GM23338 (cell line): ENCODE measurements around the gene ORM1. TPM values are rescaled to one million over a fixed set of nuclear protein-coding genes. Genes with fewer than 3 reads are reported as not detected.

Experiments used
- ATAC-seq: fragments of 200-7000 bp; cut with Tn5 transposase; 3 replicates; pipeline ENCODE4 v1.9.1; 2020
- DNase-seq: peaks from one replicate; pipeline ENCODE4 v3.0.0-alpha.2; 2015; ENCODE audit warnings: low spot score
- H2AFZ ChIP-seq: fragments of 200-600 bp; sonication (generic); 2 replicates; pipeline ENCODE4 v1.8.0; 2016; ENCODE audit warnings: antibody characterized with exemption, mild to moderate bottlenecking, moderate library complexity
- H3F3A ChIP-seq: fragments of 200-600 bp; sonication (generic); replicated peaks from 2 replicates; pipeline ENCODE4 v1.8.0; 2017; ENCODE audit warnings: antibody characterized with exemption, mixed run types, low read depth
- H3K27ac ChIP-seq: fragments of 200-600 bp; sonication (generic); 2 replicates; pipeline ENCODE4 v1.6.1; 2016; ENCODE audit warnings: low read depth
- H3K27me3 ChIP-seq: fragments of 200-600 bp; sonication (generic); 2 replicates; pipeline ENCODE4 v1.8.0; 2016; ENCODE audit warnings: mild to moderate bottlenecking, mixed run types, moderate library complexity; ENCODE audit not compliant: insufficient read depth
- H3K36me3 ChIP-seq: fragments of 200-600 bp; sonication (generic); 2 replicates; pipeline ENCODE4 v1.8.0; 2016; ENCODE audit warnings: mild to moderate bottlenecking; ENCODE audit not compliant: insufficient read depth
- H3K4me1 ChIP-seq: fragments of 200-600 bp; sonication (generic); 2 replicates; pipeline ENCODE4 v1.8.0; 2016; ENCODE audit warnings: mild to moderate bottlenecking, moderate library complexity; ENCODE audit not compliant: insufficient read depth
- H3K4me2 ChIP-seq: fragments of 200-600 bp; sonication (generic); 2 replicates; pipeline ENCODE4 v1.7.1; 2017; ENCODE audit warnings: mixed run types
- H3K4me3 ChIP-seq: fragments of 200-600 bp; sonication (generic); 2 replicates; pipeline ENCODE4 v1.6.1; 2016; ENCODE audit warnings: mixed run types
- H3K79me2 ChIP-seq: fragments of 200-600 bp; sonication (generic); replicated peaks from 2 replicates; pipeline ENCODE4 v1.8.0; 2017; ENCODE audit warnings: mild to moderate bottlenecking; ENCODE audit not compliant: insufficient read depth
- H3K9me2 ChIP-seq: fragments of 200-600 bp; sonication (generic); 2 replicates; pipeline ENCODE4 v1.8.0; 2017; ENCODE audit not compliant: insufficient read depth
- H4K20me1 ChIP-seq: fragments of 200-600 bp; sonication (generic); replicated peaks from 2 replicates; pipeline ENCODE4 v1.8.0; 2017; ENCODE audit warnings: mild to moderate bottlenecking; ENCODE audit not compliant: insufficient read depth
- H3K27ac Mint-ChIP-seq: 2 replicates; pipeline ENCODE4 v1.8.0; 2020; ENCODE audit warnings: inconsistent platforms, mild to moderate bottlenecking, moderate library complexity, mixed read lengths
- H3K27me3 Mint-ChIP-seq: 3 replicates; pipeline ENCODE4 v1.8.0; 2022; ENCODE audit warnings: low read depth, mild to moderate bottlenecking, moderate library complexity, mixed read lengths, inconsistent platforms; ENCODE audit not compliant: insufficient read depth, poor library complexity
- H3K36me3 Mint-ChIP-seq: 3 replicates; pipeline ENCODE4 v1.8.0; 2021; ENCODE audit warnings: low read depth, mild to moderate bottlenecking, inconsistent platforms, moderate library complexity, mixed read lengths
- H3K4me1 Mint-ChIP-seq: 3 replicates; pipeline ENCODE4 v1.8.0; 2020; ENCODE audit warnings: mild to moderate bottlenecking, inconsistent platforms, mixed read lengths
- H3K4me3 Mint-ChIP-seq: 3 replicates; pipeline ENCODE4 v1.8.0; 2021; ENCODE audit warnings: moderate library complexity, mild to moderate bottlenecking, inconsistent platforms, mixed read lengths
- H3K9me3 Mint-ChIP-seq: 3 replicates; pipeline ENCODE4 v1.8.0; 2020; ENCODE audit warnings: moderate library complexity, mild to moderate bottlenecking, inconsistent platforms, mixed read lengths
- CREB1 ChIP-seq: fragments of 250-450 bp; sonication (Bioruptor Pico); IDR thresholded peaks from 2 replicates; pipeline ENCODE4 v1.5.0; 2020; ENCODE audit warnings: low read depth, mild to moderate bottlenecking, moderate library complexity
- CTCF ChIP-seq, 2 experiments: fragments of 200-600 bp in 1 of 2; sonication (generic) in 1 of 2; conservative IDR thresholded peaks; 2 replicates each; pipeline versions ENCODE4 v1.5.1 to v1.6.1; 2016 to 2017; ENCODE audit warnings: antibody characterized with exemption in 2 of 2, low read depth in 2 of 2, mild to moderate bottlenecking in 2 of 2, moderate library complexity in 1 of 2
- EZH2 ChIP-seq: fragments of 200-600 bp; sonication (generic); IDR thresholded peaks from one replicate; pipeline ENCODE4 v1.8.0; 2017; ENCODE audit warnings: antibody characterized with exemption, mild to moderate bottlenecking, low read depth; ENCODE audit not compliant: unreplicated experiment
- EZH2phosphoT487 ChIP-seq: fragments of 200-600 bp; sonication (generic); IDR thresholded peaks from one replicate; pipeline ENCODE4 v1.8.1; 2018; ENCODE audit warnings: antibody characterized with exemption; ENCODE audit not compliant: unreplicated experiment
- JUNB ChIP-seq: IDR thresholded peaks from one replicate; pipeline ENCODE4 v1.6.1; 2016; ENCODE audit warnings: antibody characterized with exemption; ENCODE audit not compliant: unreplicated experiment
- NANOG ChIP-seq: IDR thresholded peaks from 2 replicates; pipeline ENCODE4 v1.6.1; 2016; ENCODE audit warnings: antibody characterized with exemption, borderline replicate concordance
- POLR2AphosphoS5 ChIP-seq: IDR thresholded peaks from 2 replicates; pipeline ENCODE4 v1.6.1; 2016; ENCODE audit warnings: antibody characterized with exemption, low read depth
- REST ChIP-seq: IDR thresholded peaks from one replicate; pipeline ENCODE4 v1.6.1; 2018; ENCODE audit warnings: antibody characterized with exemption; ENCODE audit not compliant: unreplicated experiment
- STAT1 ChIP-seq: IDR thresholded peaks from one replicate; pipeline ENCODE4 v1.6.1; 2016; ENCODE audit warnings: antibody characterized with exemption; ENCODE audit not compliant: unreplicated experiment
- ZNF114 ChIP-seq: fragments of 250-450 bp; sonication (Bioruptor Pico); IDR thresholded peaks from 2 replicates; pipeline ENCODE4 v1.5.0; 2020; ENCODE audit warnings: mild to moderate bottlenecking, moderate library complexity
- ZNF331 ChIP-seq: fragments of 250-450 bp; sonication (Bioruptor Pico); IDR thresholded peaks from 2 replicates; pipeline ENCODE4 v1.5.0; 2020; ENCODE audit warnings: low read depth, mild to moderate bottlenecking, moderate library complexity
- polyA plus RNA-seq: library from polyadenylated mRNA; unstranded; fragments of >200 nt; fragmentation: Nextera tagmentation; extraction: Ambion mirVana; gene quantifications from 2 replicates; pipeline ENCODE4 v1.2.1, GENCODE V29; 2016
- total RNA-seq: library from RNA; depleted of rRNA; stranded (reverse); fragments of >200 nt; shearing (Covaris generic); gene quantifications from 2 replicates; pipeline ENCODE4 v1.2.3, GENCODE V29; 2014
- TF ChIP-seq, protein P1 (sequence below): fragments of 250-450 bp; sonication (Bioruptor Pico); IDR thresholded peaks from 2 replicates; pipeline ENCODE4 v1.5.0; 2020; ENCODE audit warnings: mild to moderate bottlenecking, moderate library complexity
- TF ChIP-seq, protein P2 (sequence below): IDR thresholded peaks from 2 replicates; pipeline ENCODE4 v1.6.1; 2016; ENCODE audit warnings: antibody characterized with exemption

Gene ORM1
- total and polyA plus RNA-seq, 2 experiments from 2014 or later: not detected

- Histone ChIP-seq H4K20me1 (no peaks in the 10 kb centered on the region), H3K4me2 (0 out of 2 replicates have a peak overlapping the region, but pooled peaks have one; percentile 5), H3K4me1 (no peaks in the 10 kb centered on the region), H3K4me3 (no peak overlapping the region), H3K27ac (peak overlapping the region; percentile 74), H3F3A (no peaks in the 10 kb centered on the region), H2AFZ (no peak overlapping the region), H3K79me2 (no peaks in the 10 kb centered on the region), H3K9me2 (no peaks in the 10 kb centered on the region), H3K27me3 (no peaks in the 10 kb centered on the region), H3K36me3 (peaks cover 19% of the 10 kb centered on the region)
- peak; percentile 95 for ATAC-seq
- Mint-ChIP-seq H3K9me3 (no peaks in the 10 kb centered on the region), H3K4me1 (peaks cover 21% of the 10 kb centered on the region), H3K4me3 (no peak overlapping the region), H3K36me3 (peaks cover 85% of the 10 kb centered on the region), H3K27ac (peak overlapping the region; percentile 96), H3K27me3 (peaks cover 18% of the 10 kb centered on the region)
- TF ChIP-seq POLR2AphosphoS5 (no peak), EZH2phosphoT487 (no peak), JUNB (no peak), ZNF331 (CRISPR knock-in tag) (no peak; the same call in 1 of the 2 replicates), REST (no peak), NANOG (no peak), STAT1 (no peak), ZNF114 (no peak), CTCF (conservative IDR thresholded peaks at IDR 0.05; ENCODE audit: low read depth in 2 of 2) (no peak), CREB1 (CRISPR knock-in tag) (no peak), EZH2 (no peak)
- TF ChIP-seq, protein P1, sequence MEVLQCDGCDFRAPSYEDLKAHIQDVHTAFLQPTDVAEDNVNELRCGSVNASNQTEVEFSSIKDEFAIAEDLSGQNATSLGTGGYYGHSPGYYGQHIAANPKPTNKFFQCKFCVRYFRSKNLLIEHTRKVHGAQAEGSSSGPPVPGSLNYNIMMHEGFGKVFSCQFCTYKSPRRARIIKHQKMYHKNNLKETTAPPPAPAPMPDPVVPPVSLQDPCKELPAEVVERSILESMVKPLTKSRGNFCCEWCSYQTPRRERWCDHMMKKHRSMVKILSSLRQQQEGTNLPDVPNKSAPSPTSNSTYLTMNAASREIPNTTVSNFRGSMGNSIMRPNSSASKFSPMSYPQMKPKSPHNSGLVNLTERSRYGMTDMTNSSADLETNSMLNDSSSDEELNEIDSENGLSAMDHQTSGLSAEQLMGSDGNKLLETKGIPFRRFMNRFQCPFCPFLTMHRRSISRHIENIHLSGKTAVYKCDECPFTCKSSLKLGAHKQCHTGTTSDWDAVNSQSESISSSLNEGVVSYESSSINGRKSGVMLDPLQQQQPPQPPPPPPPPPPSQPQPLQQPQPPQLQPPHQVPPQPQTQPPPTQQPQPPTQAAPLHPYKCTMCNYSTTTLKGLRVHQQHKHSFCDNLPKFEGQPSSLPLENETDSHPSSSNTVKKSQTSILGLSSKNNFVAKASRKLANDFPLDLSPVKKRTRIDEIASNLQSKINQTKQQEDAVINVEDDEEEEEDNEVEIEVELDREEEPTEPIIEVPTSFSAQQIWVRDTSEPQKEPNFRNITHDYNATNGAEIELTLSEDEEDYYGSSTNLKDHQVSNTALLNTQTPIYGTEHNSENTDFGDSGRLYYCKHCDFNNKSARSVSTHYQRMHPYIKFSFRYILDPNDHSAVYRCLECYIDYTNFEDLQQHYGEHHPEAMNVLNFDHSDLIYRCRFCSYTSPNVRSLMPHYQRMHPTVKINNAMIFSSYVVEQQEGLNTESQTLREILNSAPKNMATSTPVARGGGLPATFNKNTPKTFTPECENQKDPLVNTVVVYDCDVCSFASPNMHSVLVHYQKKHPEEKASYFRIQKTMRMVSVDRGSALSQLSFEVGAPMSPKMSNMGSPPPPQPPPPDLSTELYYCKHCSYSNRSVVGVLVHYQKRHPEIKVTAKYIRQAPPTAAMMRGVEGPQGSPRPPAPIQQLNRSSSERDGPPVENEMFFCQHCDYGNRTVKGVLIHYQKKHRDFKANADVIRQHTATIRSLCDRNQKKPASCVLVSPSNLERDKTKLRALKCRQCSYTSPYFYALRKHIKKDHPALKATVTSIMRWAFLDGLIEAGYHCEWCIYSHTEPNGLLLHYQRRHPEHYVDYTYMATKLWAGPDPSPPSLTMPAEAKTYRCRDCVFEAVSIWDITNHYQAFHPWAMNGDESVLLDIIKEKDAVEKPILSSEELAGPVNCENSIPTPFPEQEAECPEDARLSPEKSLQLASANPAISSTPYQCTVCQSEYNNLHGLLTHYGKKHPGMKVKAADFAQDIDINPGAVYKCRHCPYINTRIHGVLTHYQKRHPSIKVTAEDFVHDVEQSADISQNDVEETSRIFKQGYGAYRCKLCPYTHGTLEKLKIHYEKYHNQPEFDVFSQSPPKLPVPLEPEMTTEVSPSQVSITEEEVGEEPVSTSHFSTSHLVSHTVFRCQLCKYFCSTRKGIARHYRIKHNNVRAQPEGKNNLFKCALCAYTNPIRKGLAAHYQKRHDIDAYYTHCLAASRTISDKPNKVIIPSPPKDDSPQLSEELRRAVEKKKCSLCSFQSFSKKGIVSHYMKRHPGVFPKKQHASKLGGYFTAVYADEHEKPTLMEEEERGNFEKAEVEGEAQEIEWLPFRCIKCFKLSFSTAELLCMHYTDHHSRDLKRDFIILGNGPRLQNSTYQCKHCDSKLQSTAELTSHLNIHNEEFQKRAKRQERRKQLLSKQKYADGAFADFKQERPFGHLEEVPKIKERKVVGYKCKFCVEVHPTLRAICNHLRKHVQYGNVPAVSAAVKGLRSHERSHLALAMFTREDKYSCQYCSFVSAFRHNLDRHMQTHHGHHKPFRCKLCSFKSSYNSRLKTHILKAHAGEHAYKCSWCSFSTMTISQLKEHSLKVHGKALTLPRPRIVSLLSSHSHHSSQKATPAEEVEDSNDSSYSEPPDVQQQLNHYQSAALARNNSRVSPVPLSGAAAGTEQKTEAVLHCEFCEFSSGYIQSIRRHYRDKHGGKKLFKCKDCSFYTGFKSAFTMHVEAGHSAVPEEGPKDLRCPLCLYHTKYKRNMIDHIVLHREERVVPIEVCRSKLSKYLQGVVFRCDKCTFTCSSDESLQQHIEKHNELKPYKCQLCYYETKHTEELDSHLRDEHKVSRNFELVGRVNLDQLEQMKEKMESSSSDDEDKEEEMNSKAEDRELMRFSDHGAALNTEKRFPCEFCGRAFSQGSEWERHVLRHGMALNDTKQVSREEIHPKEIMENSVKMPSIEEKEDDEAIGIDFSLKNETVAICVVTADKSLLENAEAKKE (CRISPR knock-in tag): no peak
- TF ChIP-seq, protein P2, sequence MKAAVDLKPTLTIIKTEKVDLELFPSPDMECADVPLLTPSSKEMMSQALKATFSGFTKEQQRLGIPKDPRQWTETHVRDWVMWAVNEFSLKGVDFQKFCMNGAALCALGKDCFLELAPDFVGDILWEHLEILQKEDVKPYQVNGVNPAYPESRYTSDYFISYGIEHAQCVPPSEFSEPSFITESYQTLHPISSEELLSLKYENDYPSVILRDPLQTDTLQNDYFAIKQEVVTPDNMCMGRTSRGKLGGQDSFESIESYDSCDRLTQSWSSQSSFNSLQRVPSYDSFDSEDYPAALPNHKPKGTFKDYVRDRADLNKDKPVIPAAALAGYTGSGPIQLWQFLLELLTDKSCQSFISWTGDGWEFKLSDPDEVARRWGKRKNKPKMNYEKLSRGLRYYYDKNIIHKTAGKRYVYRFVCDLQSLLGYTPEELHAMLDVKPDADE: no peak
- peak; percentile 85 for DNase-seq
Observed at GRCh38 chr9:114348906-114349482, 26.1 kb downstream of the ORM1 start.
